Stimulated activated CD4-positive, alpha-beta T cell treated with anti-CD3 and anti-CD28 coated beads, Interleukin-12 subunit alpha, Interleukin-12 subunit beta, amount 100 ng/mL, for 4 hours (primary cell): Measurements from ENCODE around the gene WDR17.

Source experiments
- DNase-seq: peaks from one replicate; pipeline ENCODE4 v3.0.0-alpha.2; 2020

The WDR17 gene

GRCh38 chr4:176099314-176099713 is 33.7 kb downstream of the WDR17 start:
- no peak for DNase-seq

- no peak for DNase-seq
Measured at GRCh38 chr4:176102414-176103063, 36.9 kb downstream of the WDR17 start.

- no peak for DNase-seq
Measured at GRCh38 chr4:176107695-176108094, 42.1 kb downstream of the WDR17 start.

- DNase-seq = no peak
Measured at GRCh38 chr4:176123710-176124407, 58.2 kb downstream of the WDR17 start.

- no peak for DNase-seq
Measured at GRCh38 chr4:176125063-176125462, 59.4 kb downstream of the WDR17 start.

- DNase-seq = no peak
Measured at GRCh38 chr4:176134670-176135069, 69.0 kb downstream of the WDR17 start.

GRCh38 chr4:176137631-176138030 is 72.0 kb downstream of the WDR17 start:
- no peak for DNase-seq

GRCh38 chr4:176139518-176139917 is 73.9 kb downstream of the WDR17 start:
- no peak for DNase-seq

- no peak for DNase-seq
Measured at GRCh38 chr4:176142253-176142652, 76.6 kb downstream of the WDR17 start.

GRCh38 chr4:176149680-176150355 is 84.2 kb downstream of the WDR17 start:
- DNase-seq = no peak

GRCh38 chr4:176150356-176150682 is 84.7 kb downstream of the WDR17 start:
- DNase-seq = no peak

- no peak for DNase-seq
Measured at GRCh38 chr4:176150704-176151103, 85.1 kb downstream of the WDR17 start.

GRCh38 chr4:176153124-176153523 is 87.5 kb downstream of the WDR17 start:
- DNase-seq = no peak

GRCh38 chr4:176156656-176157055 is 91.0 kb downstream of the WDR17 start:
- no peak for DNase-seq

GRCh38 chr4:176163041-176163440 is 97.4 kb downstream of the WDR17 start:
- no peak for DNase-seq

GRCh38 chr4:176185051-176185450 is 119.4 kb downstream of the WDR17 start:
- DNase-seq = no peak

- no peak for DNase-seq
Measured at GRCh38 chr4:176186067-176186466, 120.4 kb downstream of the WDR17 start.

GRCh38 chr4:176186671-176187395 is 121.2 kb downstream of the WDR17 start:
- DNase-seq = no peak

GRCh38 chr4:176187624-176188023 is 122.0 kb downstream of the WDR17 start:
- no peak for DNase-seq

- no peak for DNase-seq
Measured at GRCh38 chr4:176188654-176189053, 123.0 kb downstream of the WDR17 start.

GRCh38 chr4:176189891-176190795 is 124.5 kb downstream of the WDR17 start:
- no peak for DNase-seq

GRCh38 chr4:176191974-176192373 is 126.3 kb downstream of the WDR17 start:
- no peak for DNase-seq

- no peak for DNase-seq
Measured at GRCh38 chr4:176193126-176193525, 127.5 kb downstream of the WDR17 start.
